Endodermal cell (in vitro differentiated cells): ENCODE measurements around the gene SLAIN2. TPM values are rescaled to one million over a fixed set of nuclear protein-coding genes. Genes with fewer than 3 reads are reported as not detected.

Source experiments
- DNase-seq: peaks from one replicate; pipeline ENCODE4 v3.0.0-alpha.2; 2017
- H3K27ac ChIP-seq: 2 replicates; pipeline ENCODE4 v1.5.1; 2013; ENCODE audit warnings: mild to moderate bottlenecking, low read depth, low read length, moderate library complexity
- H3K27me3 ChIP-seq: 2 replicates; pipeline ENCODE4 v1.6.1; 2013; ENCODE audit warnings: mild to moderate bottlenecking, low read length, moderate library complexity; ENCODE audit not compliant: insufficient read depth, control insufficient read depth, poor library complexity, severe bottlenecking
- H3K36me3 ChIP-seq: 2 replicates; pipeline ENCODE4 v1.7.0; 2013; ENCODE audit warnings: mild to moderate bottlenecking, low read length, moderate library complexity; ENCODE audit not compliant: control insufficient read depth, insufficient read depth
- H3K4me1 ChIP-seq: one replicate; pipeline ENCODE4 v1.7.0; 2013; ENCODE audit warnings: low read length; ENCODE audit not compliant: control insufficient read depth, insufficient read depth
- H3K4me3 ChIP-seq: 2 replicates; pipeline ENCODE4 v1.5.1; 2013; ENCODE audit warnings: mild to moderate bottlenecking, low read length, moderate library complexity
- H3K9ac ChIP-seq: 2 replicates; pipeline ENCODE4 v1.6.1; 2013; ENCODE audit warnings: mild to moderate bottlenecking, low read length, moderate library complexity; ENCODE audit not compliant: poor library complexity, severe bottlenecking; ENCODE audit errors: extremely low read depth
- H3K9me3 ChIP-seq: 2 replicates; pipeline ENCODE4 v1.6.1; 2013; ENCODE audit warnings: mild to moderate bottlenecking, low read length, moderate library complexity; ENCODE audit not compliant: control insufficient read depth
- H3K27ac Mint-ChIP-seq: 2 replicates; pipeline ENCODE4 v1.8.0; 2020; ENCODE audit warnings: mixed read lengths
- H3K27me3 Mint-ChIP-seq: 2 replicates; pipeline ENCODE4 v1.8.0; 2021; ENCODE audit warnings: mild to moderate bottlenecking, mixed read lengths; ENCODE audit not compliant: insufficient read depth
- H3K36me3 Mint-ChIP-seq: 2 replicates; pipeline ENCODE4 v1.8.0; 2020; ENCODE audit warnings: low read depth, mixed read lengths
- H3K4me1 Mint-ChIP-seq: 2 replicates; pipeline ENCODE4 v1.8.0; 2020; ENCODE audit warnings: mixed read lengths
- H3K4me3 Mint-ChIP-seq: 2 replicates; pipeline ENCODE4 v1.8.0; 2020; ENCODE audit warnings: mild to moderate bottlenecking, moderate library complexity, mixed read lengths
- H3K9me3 Mint-ChIP-seq: 2 replicates; pipeline ENCODE4 v1.8.0; 2020; ENCODE audit warnings: mild to moderate bottlenecking, mixed read lengths
- CTCF ChIP-seq: fragments of 200-600 bp; sonication (generic); conservative IDR thresholded peaks from 2 replicates; pipeline ENCODE4 v1.5.0; 2021; ENCODE audit warnings: antibody characterized with exemption, mild to moderate bottlenecking
- WGBS, 2 experiments: methylation state at CpG; one replicate each; pipeline versions ENCODE4 v1.1.5 to v1.1.7; 2013; ENCODE audit warnings: missing lambda C conversion rate in 2 of 2, mixed read lengths in 1 of 2; ENCODE audit not compliant: insufficient coverage in 1 of 2, insufficient read length in 1 of 2; 5-methylcytosine and 5-hydroxymethylcytosine counted together
- total RNA-seq, 2 donors: library from RNA; stranded (reverse); fragmentation: NEBNext Ultra II Directional in 1 of 2; extraction: Animal tissue kit (Norgen Biotek cat#: 25700) in 1 of 2; gene quantifications; 2 replicates in 1 of 2; 3 replicates in 1 of 2; pipeline ENCODE4 v1.2.1, GENCODE V29; 2021

The SLAIN2 gene
- total RNA-seq, 2 donors from 2014 or later = 42.1 to 49.8 TPM

DNA sequence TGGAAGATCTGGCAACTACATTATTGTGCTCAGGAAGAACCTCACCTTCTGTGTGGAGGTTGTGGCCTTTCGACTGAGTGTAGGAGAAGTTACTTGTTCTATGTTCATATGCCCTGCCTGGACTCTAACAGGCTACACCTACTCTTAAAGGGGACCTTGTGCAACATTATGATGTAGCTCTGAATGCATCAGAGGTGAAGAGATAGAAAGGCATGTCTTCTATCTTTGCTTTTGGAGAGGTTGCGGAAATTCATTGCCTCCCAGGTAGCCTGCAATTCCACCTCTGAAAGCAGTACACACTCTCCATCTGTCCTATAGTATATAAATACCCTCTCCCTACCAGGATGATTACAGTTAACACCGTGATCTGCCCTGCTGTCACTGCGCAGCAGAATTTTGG, 7.1 kb upstream of the SLAIN2 start:
- H3K27me3 Mint-ChIP-seq = no peaks in the 10 kb centered on the region
- no peaks in the 10 kb centered on the region for H3K9me3 Mint-ChIP-seq
- 91 to 100% methylated on average over 3 to 4 of the region's 4 CpGs for WGBS, 2 experiments
- no peaks in the 10 kb centered on the region for H3K36me3 Mint-ChIP-seq
- H3K27ac Mint-ChIP-seq = no peak overlapping the region
- H3K9ac ChIP-seq = no peak overlapping the region
- no peak overlapping the region for H3K27ac ChIP-seq
- no peak for TF ChIP-seq CTCF
- H3K36me3 ChIP-seq = no peaks in the 10 kb centered on the region
- H3K9me3 ChIP-seq = no peaks in the 10 kb centered on the region
- DNase-seq = no peak
- no peaks in the 10 kb centered on the region for H3K4me1 ChIP-seq
- H3K27me3 ChIP-seq = no peaks in the 10 kb centered on the region
- no peak overlapping the region for H3K4me3 ChIP-seq
- peaks cover 4% of the 10 kb centered on the region for H3K4me1 Mint-ChIP-seq
- no peak overlapping the region for H3K4me3 Mint-ChIP-seq

GRCh38 chr4:48334900-48335384, 6.4 kb upstream of the SLAIN2 start:
- no peaks in the 10 kb centered on the region for H3K36me3 Mint-ChIP-seq

GRCh38 chr4:48336146-48336870, 5.0 kb upstream of the SLAIN2 start:
- Mint-ChIP-seq H3K27me3 (no peaks in the 10 kb centered on the region), H3K4me3 (no peak overlapping the region), H3K9me3 (no peaks in the 10 kb centered on the region), H3K4me1 (peaks cover 14% of the 10 kb centered on the region), H3K36me3 (no peaks in the 10 kb centered on the region), H3K27ac (no peak overlapping the region)
- Histone ChIP-seq H3K27ac (no peak overlapping the region), H3K4me1 (no peaks in the 10 kb centered on the region), H3K9me3 (no peaks in the 10 kb centered on the region), H3K36me3 (no peaks in the 10 kb centered on the region), H3K9ac (no peak overlapping the region), H3K27me3 (no peaks in the 10 kb centered on the region), H3K4me3 (no peak overlapping the region)
- no peak for TF ChIP-seq CTCF
- WGBS, 2 experiments = 70 to 97% methylated on average over 2 to 3 of the region's 3 CpGs
- no peak for DNase-seq

More at GRCh38 chr4:48334900-48335384, 6.4 kb upstream of the SLAIN2 start:
- DNase-seq = no peak
- TF ChIP-seq CTCF = no peak
- Mint-ChIP-seq H3K27me3 (no peaks in the 10 kb centered on the region), H3K4me3 (no peak overlapping the region), H3K9me3 (no peaks in the 10 kb centered on the region), H3K4me1 (peaks cover 11% of the 10 kb centered on the region), H3K27ac (no peak overlapping the region)
- no peaks in the 10 kb centered on the region for H3K27me3 ChIP-seq
- no peak overlapping the region for H3K4me3 ChIP-seq
- no peak overlapping the region for H3K27ac ChIP-seq
- WGBS, 2 experiments = 90 to 91% methylated on average over 4 to 5 of the region's 5 CpGs
- no peak overlapping the region for H3K9ac ChIP-seq
- no peaks in the 10 kb centered on the region for H3K4me1 ChIP-seq
- no peaks in the 10 kb centered on the region for H3K9me3 ChIP-seq
- H3K36me3 ChIP-seq = no peaks in the 10 kb centered on the region
